ENCODE data around the gene CHFR.
"Not testable (repeated sequence)": the region's sequence is repeated elsewhere in the genome, so short reads cannot be mapped to it uniquely, and the experiment has no call there.

CHFR gene

DNA sequence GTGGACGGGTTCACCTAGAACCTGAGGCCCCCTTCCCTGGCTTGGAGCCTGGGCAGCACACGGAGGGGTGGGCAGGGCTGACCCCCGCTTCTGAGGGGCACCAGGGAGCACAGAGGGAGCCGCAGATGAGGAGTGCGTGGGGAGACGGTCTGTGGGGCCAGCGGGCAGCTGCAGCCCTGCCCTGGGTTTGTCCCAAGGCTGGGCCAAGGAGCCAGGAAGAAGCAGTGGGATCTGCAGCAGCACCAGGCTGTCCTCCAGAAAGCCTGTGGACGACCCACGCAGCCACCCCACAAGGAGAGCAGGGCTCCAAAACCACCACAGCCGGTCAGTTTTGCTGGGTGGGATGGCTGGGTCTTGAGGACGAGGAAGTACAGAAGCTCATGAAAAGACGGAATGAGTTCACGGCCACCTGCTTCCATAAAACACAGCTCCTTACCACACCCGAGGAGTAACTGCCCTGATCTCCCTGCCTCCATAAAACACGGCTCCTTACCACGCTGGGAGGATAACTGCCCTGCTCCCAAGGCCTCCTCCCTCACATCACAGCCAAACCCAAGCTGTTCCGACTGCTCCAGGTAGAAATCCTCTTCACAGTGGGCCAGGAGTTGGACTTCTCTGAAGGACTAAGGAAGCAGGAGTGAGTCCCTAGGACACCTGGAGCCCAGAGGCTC, 48.9 kb downstream of the CHFR start:
- DNase-seq: no peak

DNA sequence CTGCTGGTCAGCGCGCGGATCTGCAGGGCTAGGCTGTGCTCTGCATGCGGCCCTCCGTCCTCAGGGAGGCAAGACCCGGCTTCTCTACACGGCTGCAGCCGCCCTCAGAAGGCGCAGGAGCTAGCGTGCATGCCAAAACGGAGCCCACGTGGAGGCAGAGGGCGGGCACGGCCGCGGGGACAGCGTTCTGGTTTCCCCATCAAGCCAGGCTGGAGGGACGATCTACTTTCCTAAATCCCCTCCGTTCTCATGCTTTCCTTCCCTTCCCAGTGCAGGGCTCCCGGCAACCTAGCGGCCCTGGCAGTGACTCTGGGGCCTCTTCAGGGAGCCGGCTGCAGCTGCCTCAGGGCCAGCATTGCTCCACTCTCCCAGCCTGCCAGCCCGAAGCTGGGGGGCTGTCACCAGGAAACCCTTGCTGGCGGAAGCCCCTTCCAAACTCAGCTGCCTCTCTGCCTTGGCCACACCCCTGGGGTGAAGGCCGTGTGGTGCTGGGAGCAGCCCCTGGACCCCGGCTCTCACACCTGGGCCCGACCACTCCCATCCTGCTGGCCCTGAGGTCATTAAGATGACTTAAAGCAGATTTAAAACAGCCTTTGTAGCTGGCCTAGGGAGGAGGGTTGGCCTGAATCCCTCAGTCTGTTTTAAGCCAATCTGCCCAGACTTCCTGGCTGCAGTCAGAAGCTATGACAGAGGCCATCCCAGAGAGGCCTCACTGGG, 49.6 kb downstream of the CHFR start:
- DNase-seq: no peak

GRCh38 chr12:132836795-132837331, 50.5 kb downstream of the CHFR start:
- DNase-seq: no peak

DNA sequence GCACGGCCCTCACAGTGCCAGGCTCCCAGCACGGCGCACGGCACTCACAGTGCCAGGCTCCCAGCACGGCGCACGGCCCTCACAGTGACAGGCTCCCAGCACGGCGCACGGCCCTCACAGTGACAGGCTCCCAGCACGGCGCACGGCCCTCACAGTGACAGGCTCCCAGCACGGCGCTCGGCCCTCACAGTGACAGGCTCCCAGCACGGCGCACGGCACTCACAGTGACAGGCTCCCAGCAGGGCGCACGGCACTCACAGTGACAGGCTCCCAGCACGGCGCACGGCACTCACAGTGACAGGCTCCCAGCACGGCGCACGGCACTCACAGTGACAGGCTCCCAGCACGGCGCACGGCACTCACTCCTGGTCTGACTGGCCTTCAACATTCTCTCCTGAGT, 51.2 kb downstream of the CHFR start:
- DNase-seq: not testable (repeated sequence)

GRCh38 chr12:132835076-132836025, 52.1 kb downstream of the CHFR start:
- DNase-seq: no peak

- DNase-seq: no peak
Observed at GRCh38 chr12:132834181-132834711, 53.2 kb downstream of the CHFR start.

DNA sequence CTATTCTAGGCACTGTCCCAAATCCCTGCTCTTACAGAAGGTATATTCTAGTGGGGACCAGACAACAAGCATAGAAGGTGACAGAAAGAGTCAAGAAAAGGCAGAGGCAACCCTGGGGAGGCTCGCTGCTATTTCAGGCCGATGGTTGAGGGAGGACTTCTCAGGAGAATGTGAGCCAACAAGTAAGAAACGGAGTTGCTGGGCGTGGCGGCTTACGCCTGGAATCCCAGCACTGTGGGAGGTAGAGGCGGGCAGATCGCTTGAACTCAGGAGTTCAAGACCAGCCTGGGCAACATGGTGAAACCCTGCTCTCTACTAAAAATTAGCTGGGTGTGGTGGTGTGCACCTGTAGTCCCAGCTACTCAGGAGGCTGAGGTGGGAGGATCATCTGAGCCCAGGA, 54.1 kb downstream of the CHFR start:
- DNase-seq: no peak

DNA sequence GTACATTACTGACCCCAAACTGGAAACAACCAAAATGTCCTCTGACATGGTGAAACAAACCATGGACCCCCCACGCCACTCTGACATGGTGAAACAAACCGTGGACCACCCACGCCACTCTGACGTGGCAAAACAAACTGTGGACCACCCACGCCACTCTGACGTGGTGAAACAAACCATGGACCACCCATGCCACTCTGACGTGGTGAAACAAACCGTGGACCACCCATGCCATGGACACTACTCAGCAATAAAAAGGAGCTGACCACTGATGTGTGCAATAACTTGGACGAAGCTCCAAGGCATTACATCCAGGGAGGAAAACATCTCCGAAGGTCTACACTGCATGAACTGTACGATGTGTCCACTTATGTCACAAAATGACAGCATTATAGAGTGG, 55.6 kb downstream of the CHFR start:
- no peak for DNase-seq

GRCh38 chr12:132828706-132829534, 58.5 kb downstream of the CHFR start, which contains the start of gene GOLGA3:
GOLGA3 (minus strand) TSS chr12:132828869; CDS start chr12:132822128, 6,741 bp downstream.
- DNase-seq: peak; percentile 58

- DNase-seq: no peak
Observed at GRCh38 chr12:132827763-132828703, 59.4 kb downstream of the CHFR start.

DNA sequence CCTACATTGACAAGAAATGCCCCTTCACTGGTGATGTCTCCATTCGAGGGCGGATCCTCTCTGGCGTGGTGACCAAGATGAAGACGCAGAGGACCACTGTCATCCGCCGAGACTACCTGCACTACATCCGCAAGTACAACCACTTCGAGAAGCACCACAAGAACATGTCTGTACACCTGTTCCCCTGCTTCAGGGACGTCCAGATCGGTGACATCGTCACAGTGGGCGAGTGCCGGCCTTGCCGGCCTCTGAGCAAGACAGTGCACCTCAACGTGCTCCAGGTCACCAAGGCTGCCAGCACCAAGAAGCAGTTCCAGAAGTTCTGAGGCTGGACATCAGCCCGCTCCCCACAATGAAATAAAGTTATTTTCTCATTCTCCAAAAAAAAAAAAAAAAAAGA, 61.5 kb downstream of the CHFR start:
- DNase-seq: no peak

- no peak for DNase-seq
Observed at GRCh38 chr12:132825089-132825488, 62.3 kb downstream of the CHFR start.

- no peak for DNase-seq
Observed at GRCh38 chr12:132824053-132824452, 63.4 kb downstream of the CHFR start.

GRCh38 chr12:132818562-132818961, 68.8 kb downstream of the CHFR start:
- no peak for DNase-seq

DNA sequence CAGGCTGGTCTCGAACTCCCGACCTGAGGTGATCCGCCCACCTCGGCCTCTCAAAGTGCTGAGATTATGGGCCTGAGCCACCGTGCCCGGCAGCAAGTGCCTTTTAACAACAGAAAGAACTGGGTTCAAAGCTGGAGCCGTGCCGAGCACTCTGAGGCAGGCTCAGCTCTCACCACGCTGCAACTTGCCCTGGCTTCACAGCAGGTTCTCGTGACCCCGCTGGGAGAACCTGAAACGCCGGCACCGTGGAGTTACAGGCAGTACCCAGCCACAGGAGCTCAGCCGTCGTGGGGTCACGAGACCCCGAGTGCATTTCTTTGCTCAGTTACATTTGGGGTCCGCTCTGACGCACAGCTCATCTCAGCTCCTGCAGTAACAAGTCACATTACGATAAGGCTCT, 73.2 kb downstream of the CHFR start:
- DNase-seq: no peak

GRCh38 chr12:132813443-132813842, 74.0 kb downstream of the CHFR start:
- no peak for DNase-seq

- DNase-seq: no peak
Observed at GRCh38 chr12:132812631-132813305, 74.6 kb downstream of the CHFR start.

- not testable (repeated sequence) for DNase-seq
Observed at GRCh38 chr12:132809391-132809790, 78.0 kb downstream of the CHFR start.

- DNase-seq: no peak
Observed at GRCh38 chr12:132807295-132808092, 79.9 kb downstream of the CHFR start.

All from NCI-H1694 (cell line).